ENCODE data around the gene ITGB5.
"Not testable (repeated sequence)": the region's sequence is repeated elsewhere in the genome, so short reads cannot be mapped to it uniquely, and the experiment has no call there.

The ITGB5 gene

DNA sequence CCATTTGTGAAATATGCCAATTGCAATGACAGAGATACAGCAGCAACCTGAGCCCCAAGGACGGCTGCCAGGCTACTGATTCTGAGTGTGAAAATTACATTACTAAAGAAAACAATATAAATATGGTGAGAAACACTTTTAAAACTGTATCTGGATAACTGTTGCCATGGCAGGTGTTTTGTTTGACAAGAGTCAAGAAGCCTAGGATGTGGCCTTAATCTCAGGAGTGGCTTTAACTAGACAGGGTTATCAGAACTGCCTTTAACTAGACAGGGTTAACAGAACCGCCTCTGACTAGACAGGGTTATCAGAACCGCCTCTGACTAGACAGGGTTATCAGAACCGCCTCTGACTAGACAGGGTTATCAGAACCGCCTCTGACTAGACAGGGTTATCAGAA, 98.1 kb downstream of the ITGB5 start:
- not testable (repeated sequence) for DNase-seq (ENCODE audit: low spot score)

- DNase-seq (ENCODE audit: low spot score) = no peak
These were observed 98.9 kb downstream of the ITGB5 start for GRCh38 chr3:124788254-124788745.

DNA sequence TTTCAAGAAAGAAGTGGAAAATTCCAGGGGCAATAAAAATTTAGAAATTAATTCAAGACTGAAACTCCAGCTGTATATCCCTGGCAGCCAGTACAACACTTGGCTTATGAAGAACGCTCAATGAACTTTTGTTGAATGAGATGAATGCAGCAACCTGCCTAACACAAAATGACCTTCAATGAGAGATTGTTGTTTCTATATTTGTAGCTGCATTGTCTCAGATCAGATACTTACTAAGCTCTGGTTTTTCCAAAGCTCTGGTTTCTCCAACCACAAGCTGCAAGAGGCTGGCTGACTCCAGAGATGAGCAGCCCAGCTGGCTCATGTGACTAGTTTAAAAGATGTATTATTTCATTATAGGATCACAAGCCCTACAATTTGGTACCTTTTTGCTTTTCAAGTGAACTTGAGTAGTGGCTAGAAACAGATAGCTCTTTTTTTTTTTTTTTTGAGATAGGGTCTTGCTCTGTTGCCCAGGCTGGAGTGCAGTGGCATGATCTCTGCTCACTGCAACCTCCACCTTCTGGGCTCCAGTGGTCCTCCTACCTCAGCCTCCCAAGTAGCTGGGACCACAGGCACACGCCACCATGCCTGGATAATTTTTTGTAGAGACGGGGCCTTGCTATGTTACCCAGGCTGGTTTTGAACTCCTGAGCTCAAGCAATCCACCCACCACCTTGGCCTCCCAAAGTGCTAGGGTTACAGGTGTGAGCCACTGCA, 99.5 kb downstream of the ITGB5 start:
- DNase-seq (ENCODE audit: low spot score) = no peak

DNA sequence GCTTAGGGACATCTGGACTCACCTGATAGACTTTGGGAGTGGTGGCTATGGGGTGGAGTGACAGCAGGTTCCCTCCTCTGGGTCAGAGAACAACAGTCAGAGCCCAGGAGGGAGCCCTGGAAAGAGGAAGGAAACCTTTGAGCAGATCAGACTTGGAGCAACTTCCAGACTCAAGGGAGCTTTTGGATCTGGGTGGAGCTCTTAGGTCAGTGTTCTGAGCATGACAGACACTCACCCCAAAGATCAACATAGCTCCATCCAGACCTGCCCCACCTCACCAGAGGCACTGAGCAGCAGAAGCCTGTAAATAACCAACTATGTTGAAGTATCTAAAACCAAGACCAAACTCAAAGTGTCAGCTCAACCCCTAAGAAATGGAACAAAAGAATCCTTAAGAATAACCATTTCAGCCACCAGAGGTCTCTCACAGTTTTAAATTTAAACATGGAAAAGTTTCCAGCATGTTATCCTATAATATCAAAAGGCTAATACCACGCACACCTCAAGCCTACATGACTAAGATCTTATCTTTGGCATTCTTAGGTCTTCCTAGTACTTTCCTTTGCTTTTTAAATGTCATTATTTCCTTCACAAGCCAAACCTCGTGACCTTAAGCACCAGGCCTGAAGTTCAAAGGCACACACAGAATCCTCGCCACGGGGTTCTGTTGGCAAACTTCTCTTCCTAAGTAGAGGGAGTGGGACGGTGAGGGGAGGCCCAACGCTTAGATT, 100.5 kb downstream of the ITGB5 start:
- no peak for DNase-seq (ENCODE audit: low spot score)

- no peak for DNase-seq (ENCODE audit: low spot score)
These were observed 101.2 kb downstream of the ITGB5 start for GRCh38 chr3:124785973-124786372.

DNA sequence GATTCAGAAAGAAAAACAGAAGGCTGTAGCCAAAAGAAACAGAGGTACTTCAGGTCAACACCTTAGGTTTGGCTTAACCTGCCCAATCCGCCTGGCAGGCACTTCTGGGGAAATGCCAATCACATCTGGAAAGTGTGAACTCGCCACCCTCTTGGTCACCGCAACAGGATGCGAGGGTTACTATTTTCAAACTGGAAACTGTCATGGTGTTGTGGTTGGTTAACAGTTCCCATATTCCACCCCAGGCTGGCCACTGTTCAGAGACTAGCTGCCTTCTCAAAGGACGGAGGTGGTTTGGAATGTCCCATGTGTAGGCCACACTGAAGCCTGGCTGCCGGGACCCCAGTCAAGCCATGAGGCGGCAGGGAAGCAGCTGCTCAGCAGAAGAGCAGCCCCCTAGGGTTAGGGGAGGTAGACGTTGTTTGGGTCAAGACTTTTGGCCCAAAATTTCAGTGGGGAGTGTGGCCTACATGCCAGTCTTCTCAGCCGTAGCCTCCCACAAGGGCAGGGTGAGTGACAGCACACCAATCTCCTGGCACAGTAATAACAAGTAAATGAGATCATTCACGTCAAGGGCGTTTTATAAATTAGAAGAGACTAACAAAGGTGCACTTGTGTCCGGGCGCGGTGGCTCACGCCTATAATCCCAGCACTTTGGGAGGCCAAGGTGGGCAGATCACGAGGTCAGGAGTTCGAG, 102.3 kb downstream of the ITGB5 start:
- DNase-seq (ENCODE audit: low spot score) = no peak

GRCh38 chr3:124783696-124784095, 103.5 kb downstream of the ITGB5 start:
- no peak for DNase-seq (ENCODE audit: low spot score)

DNA sequence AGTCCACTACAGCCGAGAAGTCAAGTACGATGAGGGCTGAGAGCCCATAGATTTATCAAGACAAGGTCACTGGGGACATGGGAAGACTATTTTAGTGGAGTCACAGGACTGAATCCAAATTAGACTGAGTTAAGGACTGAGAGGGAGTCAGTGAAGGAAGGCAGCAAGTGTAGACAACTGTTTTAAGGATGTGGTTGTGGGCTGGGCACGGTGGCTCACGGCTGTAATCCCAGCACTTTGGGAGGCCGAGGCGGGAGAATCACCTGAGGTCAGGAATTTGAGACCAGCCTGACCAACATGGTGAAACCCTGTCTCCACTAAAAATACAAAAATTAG, 104.8 kb downstream of the ITGB5 start:
- not testable (repeated sequence) for DNase-seq (ENCODE audit: low spot score)

DNA sequence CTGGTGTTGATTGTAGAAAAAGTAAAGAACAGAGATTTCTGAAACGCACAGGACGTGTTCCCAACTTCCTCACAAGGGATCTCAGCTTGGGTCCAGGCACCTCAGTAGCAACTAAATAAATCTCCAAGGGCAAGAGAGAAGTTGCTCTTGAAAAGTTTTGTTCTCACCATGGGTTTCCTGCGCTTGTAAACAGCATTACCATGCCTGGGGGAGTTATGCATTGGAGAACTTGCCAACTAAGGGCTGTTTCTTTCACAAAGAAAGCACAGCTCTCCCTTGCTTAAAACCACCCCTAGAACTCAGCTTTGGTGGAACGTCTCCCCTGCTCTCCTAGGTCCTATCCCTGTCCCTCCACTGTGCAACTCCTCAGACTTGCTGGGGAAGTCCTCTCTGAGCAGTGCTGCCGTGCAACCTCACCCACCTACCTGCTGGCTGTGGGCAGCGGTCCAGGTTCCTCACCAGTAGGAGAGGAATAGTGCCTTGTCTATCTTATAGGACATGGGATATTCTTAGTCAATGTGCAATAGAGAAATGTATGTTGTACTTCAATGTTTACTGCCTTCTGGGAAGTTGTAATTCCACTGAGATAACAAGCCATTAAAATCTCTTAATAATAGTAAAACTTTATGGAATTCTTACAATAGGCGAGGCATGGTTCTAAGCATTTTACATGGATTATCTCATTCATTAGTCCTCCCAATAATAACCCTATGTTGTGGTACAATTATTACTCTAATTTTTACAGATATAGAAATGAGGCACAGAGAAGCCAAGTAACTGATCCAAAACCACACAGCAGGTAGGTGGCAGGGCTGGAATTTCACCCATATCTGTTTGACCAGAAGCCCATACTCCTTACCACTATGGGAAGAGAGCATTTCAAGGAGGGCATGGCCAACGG, 105.4 kb downstream of the ITGB5 start:
- DNase-seq (ENCODE audit: low spot score) = no peak

GRCh38 chr3:124780761-124781475, 106.2 kb downstream of the ITGB5 start:
- DNase-seq (ENCODE audit: low spot score) = peak; percentile 74

DNA sequence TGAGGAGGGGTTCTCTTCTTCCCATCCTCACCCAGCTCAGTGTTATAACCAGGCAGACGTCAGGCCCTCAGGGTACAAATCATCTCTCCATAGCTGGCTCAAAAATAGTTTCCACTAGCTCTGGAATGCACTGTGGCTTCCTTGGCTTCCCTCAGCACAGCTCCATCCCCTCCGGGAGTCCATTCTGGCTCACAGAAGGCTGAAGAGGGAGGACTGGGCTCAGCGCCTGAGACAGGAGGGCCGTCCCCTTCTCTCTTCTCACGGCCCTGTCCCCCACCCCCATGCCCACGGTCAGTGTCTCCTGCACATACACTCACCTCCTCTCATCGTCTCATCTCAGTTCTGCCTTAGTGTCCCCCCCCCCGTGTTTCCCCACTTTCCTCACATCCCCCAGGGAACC, 106.8 kb downstream of the ITGB5 start:
- no peak for DNase-seq (ENCODE audit: low spot score)

DNA sequence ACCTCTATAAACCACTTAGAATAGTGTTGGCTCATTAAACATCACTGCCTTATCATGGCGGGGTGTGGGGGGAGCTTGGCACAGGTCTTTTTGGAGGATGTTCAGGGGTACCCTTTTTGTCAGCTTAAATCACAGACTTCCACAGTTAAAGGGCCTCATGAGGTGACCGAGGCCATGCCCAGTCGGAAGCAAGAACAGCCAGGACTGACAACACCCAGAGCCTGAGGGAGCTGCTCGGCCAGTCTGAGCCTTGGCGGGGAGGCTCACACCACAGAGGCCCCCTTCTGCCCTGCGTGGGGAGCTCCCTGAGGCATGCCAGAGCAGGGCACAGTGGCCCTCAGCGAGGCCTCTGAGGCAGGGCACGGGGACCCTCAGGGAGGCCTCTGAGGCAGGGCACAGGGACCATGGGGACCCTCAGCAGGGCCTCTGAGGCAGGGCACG, 107.4 kb downstream of the ITGB5 start:
- no peak for DNase-seq (ENCODE audit: low spot score)

GRCh38 chr3:124779116-124779515, 108.0 kb downstream of the ITGB5 start:
- no peak for DNase-seq (ENCODE audit: low spot score)

DNA sequence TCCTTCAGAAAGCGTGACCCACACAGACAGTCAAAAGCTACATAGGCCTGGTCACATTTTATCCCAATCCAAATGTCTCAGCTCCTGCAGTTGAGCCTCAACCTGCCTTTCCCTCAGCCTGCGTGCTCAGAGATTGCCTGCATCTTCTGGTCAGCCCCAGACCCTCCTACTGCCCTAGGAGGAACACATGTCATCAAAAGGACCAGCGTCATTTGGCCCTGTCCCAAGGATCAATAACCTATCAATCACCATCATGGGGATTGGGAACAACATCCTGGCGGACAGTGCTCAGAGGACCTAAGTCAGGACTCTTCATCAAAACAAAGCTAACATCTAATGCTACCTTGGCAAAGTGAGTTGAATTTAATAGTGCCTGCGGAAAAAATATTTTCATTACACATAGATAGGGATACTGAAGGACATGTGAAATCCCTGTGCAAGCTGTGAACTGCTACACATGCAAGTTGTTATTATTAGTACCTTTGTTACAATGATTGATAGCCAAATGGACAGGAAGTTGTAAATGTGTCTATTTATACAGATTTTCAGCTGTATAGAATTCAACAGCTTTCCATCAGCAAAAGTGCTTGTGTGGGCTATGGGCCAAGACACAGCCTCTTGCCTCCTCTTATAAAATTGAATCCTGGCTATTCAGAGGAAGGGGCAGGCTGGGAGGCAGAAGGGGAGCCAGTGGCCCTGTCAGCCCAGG, 109.2 kb downstream of the ITGB5 start:
- no peak for DNase-seq (ENCODE audit: low spot score)

- no peak for DNase-seq (ENCODE audit: low spot score)
These were observed 110.3 kb downstream of the ITGB5 start for GRCh38 chr3:124776856-124777255.

- no peak for DNase-seq (ENCODE audit: low spot score)
These were observed 111.3 kb downstream of the ITGB5 start for GRCh38 chr3:124775877-124776276.

DNA sequence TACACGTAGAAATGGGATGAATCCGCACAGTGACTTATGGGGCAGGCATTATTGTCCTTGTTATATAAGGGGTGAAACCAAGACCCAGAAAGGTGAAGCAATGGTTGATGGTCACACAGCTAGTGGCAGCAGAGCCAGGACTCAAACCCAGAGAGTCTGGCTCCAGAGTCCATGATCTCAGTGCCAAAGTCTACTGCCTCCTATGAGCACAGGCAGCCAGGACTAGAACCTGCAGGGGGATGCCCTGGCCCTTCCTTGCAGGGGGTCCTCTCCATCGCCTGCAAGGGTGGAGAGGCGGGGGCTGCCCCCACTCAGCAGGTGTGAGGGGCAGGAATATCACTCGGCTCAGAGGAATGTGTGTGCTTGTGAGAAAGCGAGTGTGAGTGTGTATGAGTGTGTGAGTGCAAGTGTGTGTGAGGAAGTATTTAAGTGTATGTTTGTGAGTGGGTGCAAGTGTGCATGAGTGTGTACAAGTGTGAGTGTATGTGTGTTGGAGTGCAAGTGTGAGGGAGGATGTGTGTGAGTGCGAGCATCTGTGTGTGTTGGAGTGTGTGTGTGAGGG, 112.2 kb downstream of the ITGB5 start:
- no peak for DNase-seq (ENCODE audit: low spot score)

- no peak for DNase-seq (ENCODE audit: low spot score)
These were observed 112.8 kb downstream of the ITGB5 start for GRCh38 chr3:124774327-124774718.

DNA sequence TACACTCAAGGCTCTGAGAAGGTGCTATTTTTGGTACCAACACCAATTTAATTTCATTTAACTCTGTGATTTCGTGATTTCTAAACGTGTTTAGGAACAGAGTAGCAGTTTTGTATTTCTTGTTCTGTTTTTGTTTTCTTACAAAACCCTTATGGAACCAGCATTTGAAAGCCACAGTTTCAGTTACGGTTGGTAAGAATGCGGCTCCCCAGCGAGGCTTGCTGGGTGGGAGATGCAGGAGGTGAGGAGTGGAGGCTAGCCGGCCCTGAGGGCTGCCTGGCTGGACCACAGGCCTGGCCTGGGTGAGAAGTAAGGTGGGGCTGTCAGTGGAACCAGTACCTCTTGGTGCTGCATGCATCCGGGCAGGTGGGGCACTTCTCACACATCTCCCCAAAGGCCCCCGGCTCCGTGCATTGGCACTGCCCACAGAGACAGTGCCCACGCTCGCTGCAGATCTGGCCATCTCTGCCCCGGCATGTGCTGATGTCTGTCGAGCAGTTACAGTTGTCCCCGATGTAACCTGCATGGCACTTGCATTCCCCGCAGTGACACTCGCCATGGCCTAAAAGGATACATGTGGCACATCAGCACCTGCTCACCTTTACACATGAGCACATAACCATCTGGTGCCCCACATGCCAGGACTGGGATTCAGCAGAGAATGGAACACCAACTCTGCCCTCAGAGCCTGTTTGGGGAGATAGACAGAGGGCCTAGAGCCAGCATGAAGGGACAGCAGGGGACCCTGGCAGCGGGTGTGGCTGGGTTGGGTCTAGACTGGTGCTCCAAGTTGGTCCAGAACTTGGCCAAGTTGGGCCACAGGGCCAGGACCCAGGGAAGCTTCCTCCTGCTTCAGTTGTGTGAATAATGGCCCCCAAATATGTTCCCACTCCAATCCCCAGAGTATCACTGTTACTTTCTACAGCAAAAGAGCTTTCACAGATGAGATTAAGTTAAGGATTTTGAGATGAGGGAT, 113.5 kb downstream of the ITGB5 start:
- no peak for DNase-seq (ENCODE audit: low spot score)

Data from SK-N-DZ (cell line).